Epithelial cell of prostate (primary cell): Measurements from ENCODE around the gene KDM2B.
"Not testable (repeated sequence)": the region's sequence is repeated elsewhere in the genome, so short reads cannot be mapped to it uniquely, and the experiment has no call there.

ENCODE experiments used
- DNase-seq: peaks from one replicate; pipeline ENCODE4 v3.0.0-alpha.2; 2011; ENCODE audit warnings: low read depth, low spot score
- H3K27ac ChIP-seq: fragments of 450-650 bp; 2 replicates; pipeline ENCODE4 v1.5.1; 2017; ENCODE audit warnings: mild to moderate bottlenecking

KDM2B gene

DNA sequence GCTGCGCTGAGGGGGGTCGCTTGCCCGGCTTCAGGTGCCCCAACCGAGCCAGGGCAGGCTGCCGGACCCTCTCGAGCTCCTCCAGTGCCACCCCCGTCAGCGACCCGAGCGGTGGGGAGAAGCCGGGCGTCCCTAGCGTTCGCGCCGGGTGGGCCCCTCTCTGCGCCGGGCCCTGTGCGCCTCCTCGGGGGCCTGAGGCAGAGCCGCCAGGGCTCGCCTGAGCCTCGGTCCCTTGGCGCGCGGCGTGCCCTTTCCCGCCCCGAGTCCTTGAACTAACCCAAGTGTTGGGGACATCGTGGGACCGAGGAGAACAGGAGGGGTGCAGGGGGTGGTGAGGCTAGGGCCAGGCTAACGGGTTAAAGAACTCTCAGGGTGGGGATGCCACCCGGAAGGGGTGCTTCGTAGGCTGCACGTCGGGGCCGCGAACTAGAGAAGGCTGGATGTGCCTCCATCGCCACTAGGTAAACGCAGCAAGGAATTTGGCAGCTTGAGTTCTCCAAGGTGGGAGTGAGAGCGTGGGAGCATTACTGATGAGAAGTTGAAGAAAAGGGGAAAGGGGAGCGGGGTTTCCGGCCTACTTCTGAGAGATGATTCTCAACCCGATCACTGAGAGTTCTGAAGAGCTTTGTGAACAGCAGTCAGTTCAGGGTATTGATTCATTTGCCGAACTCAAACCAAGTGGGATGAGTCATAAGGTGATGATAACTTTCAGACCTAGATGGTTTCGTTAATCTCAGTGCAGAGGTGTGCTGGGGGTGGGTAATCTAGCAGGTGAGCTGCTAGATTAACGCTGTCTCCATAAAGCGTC lies 180.3 kb downstream of the KDM2B start:
- H3K27ac ChIP-seq, result peak overlapping the region; percentile 77
- DNase-seq, result no peak

DNA sequence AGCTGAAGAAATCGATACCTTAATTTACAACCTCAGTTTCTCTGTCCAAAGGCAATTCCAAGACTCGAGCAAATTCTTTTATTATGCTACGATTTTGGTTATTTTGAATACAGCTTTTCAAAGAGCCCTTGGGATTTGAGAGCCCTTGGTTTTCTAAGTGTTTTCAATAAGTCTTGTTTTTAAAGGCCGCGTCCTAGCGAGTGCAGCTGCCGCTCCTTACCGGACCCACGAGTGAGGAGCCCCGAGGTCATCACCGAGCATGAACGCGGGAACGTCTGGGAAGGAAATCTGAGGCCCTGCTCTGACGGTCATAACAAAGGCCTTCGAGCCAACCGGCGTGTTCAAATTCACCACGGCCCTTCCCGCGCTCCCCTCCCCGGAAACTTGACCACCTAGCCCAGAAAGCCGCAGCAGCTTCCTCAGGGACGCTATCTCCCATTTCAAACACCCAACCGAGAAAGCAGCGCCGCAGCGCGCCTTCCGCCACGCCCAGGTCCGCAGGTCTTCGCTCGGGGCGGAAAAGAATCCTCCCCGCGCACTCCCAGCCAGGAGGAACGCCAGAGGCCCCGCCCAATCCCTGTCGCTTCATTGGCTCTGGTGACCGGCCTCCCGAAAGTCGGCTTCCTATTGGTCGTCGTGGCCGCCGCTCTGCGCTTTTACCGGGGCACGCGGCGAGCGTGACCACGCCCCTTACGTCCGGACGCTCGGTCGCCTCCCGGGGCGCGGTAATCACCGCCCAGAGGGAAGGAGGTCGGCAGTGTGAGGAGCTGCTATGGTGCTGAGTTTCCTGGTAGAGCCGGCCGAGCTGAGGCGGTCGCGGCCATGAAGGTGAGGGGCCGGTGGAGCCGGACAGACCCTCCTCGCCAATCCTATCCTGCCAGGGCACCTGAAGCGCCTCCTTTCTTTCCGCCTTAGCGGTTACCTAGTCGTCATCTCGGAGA lies 181.2 kb downstream of the KDM2B start, which contains the start of gene RNF34:
Gene RNF34, plus strand, starts transcription at position 728 of the 941 bp plus-strand sequence. Its CDS starts 95 bp downstream, at position 823.
- DNase-seq, result peak; percentile 81
- H3K27ac ChIP-seq, result peak within 1 kb of the TSS; percentile 77

- no peak for DNase-seq
- H3K27ac ChIP-seq, result no peak overlapping the region
Observed at GRCh38 chr12:121398355-121398754, 182.5 kb downstream of the KDM2B start.

DNA sequence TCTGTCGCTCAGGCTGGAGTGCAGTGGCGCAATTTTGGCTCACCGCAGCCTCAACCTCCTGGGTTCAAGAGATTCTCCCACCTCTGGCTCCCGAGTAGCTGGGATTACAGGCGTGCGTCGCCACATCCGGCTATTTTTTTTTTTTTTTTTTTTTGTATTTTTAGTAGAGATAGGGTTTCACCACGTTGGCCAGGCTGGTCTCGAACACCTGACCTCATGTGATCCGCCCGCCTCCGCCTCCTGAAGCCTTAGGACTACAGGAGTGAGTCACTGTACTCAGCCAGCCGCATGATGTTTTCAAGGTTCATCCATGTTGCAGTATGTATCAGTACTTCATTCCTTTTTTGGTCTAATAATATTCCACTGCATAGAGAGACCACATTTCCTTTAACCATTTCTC lies 183.3 kb downstream of the KDM2B start:
- DNase-seq, result no peak
- H3K27ac ChIP-seq, result no peak overlapping the region

GRCh38 chr12:121392325-121392716 lies 188.5 kb downstream of the KDM2B start:
- H3K27ac ChIP-seq, result no peak overlapping the region
- no peak for DNase-seq

- no peak for DNase-seq
- no peak overlapping the region for H3K27ac ChIP-seq
Observed at GRCh38 chr12:121391619-121392324, 189.1 kb downstream of the KDM2B start.

DNA sequence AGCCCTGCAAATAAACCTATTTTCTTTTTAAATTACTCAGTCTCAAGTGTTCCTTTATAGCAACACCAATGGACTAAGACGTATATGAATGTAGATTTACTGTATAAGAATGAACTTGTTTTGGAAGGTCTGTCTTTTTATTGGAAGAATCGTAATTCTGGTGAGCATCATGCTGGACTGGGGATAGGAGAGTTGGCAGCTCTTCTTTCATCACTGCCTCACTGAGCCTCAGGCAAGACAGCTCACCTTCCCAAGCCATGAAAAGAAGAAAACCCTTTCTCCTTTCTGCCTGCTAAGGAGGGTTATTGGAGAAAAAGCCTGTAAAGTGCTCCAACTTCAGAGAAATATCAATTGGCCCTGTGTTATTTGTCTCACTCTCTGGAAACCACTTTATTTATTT lies 190.0 kb downstream of the KDM2B start:
- no peak for DNase-seq
- H3K27ac ChIP-seq, result peak overlapping the region; percentile 39

GRCh38 chr12:121388421-121388981 lies 192.3 kb downstream of the KDM2B start:
- no peak for DNase-seq
- peak overlapping the region; percentile 37 for H3K27ac ChIP-seq

DNA sequence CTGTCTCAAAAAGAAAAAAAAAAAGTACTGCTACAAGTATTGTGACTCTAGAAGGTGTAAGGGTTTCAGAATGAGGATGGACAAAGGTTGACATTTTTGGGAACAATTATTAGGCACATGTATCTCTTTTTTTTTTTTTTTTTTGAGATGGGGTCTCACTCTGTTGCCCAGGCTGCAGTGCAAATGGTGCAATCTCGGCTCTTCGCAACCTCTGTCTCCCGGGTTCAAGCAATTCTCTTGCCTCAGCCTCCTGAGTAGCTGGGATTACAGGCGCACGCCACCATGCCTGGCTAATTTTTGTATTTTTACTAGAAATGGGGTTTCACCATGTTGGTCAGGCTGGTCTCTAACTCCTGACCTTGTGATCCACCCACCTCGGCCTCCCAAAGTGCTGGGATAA lies 195.9 kb downstream of the KDM2B start:
- DNase-seq, result not testable (repeated sequence)

DNA sequence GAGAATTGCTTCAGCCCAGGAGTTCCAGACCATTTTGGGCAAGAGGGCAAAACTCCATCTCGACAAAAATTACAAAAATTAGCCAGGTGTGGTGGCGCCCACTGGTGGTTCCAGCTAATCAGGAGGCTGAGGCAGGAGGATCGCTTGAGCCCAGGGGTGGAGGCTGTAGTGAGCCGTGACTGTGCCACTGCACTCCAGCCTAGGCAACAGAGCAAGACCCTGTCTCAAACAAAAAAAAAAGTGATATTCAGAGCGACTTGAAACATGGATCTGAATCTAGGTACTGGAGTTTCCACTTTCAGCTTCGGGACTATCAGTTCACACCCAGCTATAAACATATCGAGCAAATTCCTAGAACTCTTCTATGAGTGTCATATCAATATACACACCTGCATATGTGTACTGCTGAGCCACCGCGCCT lies 197.2 kb downstream of the KDM2B start:
- DNase-seq, result no peak
- no peak overlapping the region for H3K27ac ChIP-seq

More for the DNA sequence above, 195.9 kb downstream of the KDM2B start:
- H3K27ac ChIP-seq, result not testable (repeated sequence)

DNA sequence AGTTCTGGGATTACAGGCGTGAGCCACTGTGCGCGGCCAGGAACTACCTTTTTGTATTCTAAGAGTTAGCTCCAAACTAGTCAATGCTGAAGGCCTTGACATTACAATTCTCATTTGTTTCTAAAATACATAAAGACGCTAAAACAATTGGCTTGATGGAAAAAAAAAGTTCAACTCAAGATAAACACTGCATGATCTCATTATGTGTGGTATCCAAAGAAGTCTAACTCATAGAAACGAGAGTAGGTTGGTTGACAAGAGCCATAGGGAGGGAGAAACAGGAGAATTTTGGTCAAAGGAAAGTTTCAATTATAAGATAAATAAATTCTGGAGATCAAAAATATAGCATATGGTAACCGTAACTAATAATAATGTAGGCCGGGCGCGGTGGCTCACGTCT lies 200.9 kb downstream of the KDM2B start:
- no peak for DNase-seq
- no peak overlapping the region for H3K27ac ChIP-seq
